NCI-H2171 treated with DMSO at 0.1 percent for 48 hours (cell line): ENCODE results near the gene TIMM44.
"Not testable (repeated sequence)": the region's sequence is repeated elsewhere in the genome, so short reads cannot be mapped to it uniquely, and the experiment has no call there.

Experiments used
- DNase-seq: peaks from one replicate; lab custom pipeline; 2025; lab: John Stamatoyannopoulos, UW

TIMM44 gene

DNA sequence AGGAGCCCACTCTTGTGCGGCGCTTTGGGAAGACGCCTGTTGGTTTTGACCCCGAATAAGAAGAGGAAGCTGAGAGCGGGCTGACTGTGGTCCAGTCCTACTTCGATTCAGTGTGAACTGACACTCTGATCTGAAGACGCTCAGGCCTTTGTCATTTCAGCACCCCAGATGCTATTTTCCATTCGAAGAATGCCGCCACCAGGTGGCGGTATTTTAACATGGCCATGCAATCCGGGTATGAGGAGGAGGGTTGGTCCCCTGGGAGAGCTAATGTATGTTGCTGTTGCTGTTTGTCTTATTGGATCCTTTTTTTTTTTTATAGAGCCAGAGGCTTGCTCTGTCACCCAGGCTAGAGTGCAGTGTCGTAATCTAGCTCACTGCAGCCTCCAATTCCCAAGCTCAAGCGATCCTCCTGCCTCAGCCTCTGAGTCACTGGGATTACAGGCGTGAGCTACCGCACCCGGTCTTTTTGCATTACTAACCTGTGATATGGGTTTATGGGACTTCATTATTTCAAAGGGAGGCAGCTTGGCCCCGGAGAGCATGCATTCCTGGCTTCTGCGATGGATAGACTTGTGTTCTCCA is 803 bp upstream of the TIMM44 start:
- DNase-seq = peak; percentile 96

- DNase-seq = no peak
Measured at GRCh38 chr19:7942981-7943443, 454 bp downstream of the TIMM44 start.

- DNase-seq = no peak
Measured at GRCh38 chr19:7941895-7942596, 1.4 kb downstream of the TIMM44 start.

- no peak for DNase-seq
Measured at GRCh38 chr19:7940841-7941240, 2.6 kb downstream of the TIMM44 start.

GRCh38 chr19:7934766-7935165 is 8.7 kb downstream of the TIMM44 start:
- DNase-seq = no peak

GRCh38 chr19:7933828-7934725 is 9.4 kb downstream of the TIMM44 start:
- DNase-seq = no peak

DNA sequence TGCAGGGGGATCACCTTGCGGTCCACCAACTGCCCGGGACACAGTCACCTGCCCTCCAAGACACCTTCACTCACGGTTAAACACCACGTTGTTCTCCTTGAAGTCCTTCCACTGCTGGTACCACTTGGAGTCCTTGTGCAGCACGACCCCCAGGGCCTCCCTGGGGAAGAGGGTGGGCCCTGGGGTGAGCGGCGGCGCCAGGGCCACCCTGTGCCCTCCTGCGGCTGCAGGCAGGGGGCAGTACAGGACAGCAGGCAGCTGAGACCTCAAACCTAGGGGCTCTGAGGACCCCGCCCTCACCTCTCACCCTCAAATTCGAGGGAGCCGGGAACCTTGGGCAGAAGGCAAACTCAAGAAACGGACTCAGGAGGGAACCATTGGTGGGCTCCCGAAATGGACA is 10.1 kb downstream of the TIMM44 start:
- no peak for DNase-seq

GRCh38 chr19:7932930-7933300 is 10.6 kb downstream of the TIMM44 start:
- DNase-seq = no peak

- DNase-seq = no peak
Measured at GRCh38 chr19:7932276-7932929, 11.1 kb downstream of the TIMM44 start.

- no peak for DNase-seq
Measured at GRCh38 chr19:7931221-7932061, 12.0 kb downstream of the TIMM44 start.

DNA sequence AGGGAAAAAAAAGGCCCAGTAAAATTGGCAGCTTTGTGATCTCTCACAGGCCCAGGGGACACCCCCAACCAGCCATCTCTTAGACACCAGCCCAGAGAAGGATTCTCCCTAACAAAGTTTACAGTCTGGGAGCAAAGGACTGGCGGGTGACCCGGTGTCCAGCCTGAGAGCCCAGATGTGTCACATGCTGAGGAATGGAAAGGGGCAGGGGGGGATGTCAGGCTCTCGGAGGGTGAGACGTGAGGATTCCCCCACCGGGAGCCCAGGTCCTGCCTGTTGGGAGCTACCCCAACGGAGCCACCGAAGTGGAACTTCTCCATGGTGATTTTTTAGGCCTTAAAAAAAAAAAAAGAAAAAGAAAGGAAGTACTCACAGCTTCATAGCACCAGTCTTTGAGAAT is 12.7 kb downstream of the TIMM44 start:
- DNase-seq = no peak

DNA sequence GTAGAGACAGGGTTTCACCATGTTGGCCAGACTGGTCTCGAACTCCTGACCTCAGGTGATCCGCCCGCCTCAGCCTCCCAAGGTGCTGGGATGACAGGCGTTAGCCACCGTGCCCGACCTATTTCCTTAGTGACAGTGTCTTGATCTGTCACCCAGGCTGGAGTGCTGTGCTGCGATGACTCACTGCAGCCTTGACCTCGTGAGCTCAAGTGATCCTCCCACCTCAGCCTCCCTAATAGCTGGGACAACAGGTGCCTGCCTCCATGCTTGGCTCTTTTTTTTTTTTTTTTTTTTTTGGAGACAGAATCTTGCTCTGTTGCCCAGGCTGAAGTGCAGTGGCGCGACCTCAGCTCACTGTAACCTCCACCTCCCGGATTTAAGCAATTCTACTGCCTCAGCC is 13.4 kb downstream of the TIMM44 start:
- not testable (repeated sequence) for DNase-seq

GRCh38 chr19:7928741-7929701 is 14.4 kb downstream of the TIMM44 start:
- peak; percentile 59 for DNase-seq

- DNase-seq = no peak
Measured at GRCh38 chr19:7928334-7928706, 15.1 kb downstream of the TIMM44 start.

DNA sequence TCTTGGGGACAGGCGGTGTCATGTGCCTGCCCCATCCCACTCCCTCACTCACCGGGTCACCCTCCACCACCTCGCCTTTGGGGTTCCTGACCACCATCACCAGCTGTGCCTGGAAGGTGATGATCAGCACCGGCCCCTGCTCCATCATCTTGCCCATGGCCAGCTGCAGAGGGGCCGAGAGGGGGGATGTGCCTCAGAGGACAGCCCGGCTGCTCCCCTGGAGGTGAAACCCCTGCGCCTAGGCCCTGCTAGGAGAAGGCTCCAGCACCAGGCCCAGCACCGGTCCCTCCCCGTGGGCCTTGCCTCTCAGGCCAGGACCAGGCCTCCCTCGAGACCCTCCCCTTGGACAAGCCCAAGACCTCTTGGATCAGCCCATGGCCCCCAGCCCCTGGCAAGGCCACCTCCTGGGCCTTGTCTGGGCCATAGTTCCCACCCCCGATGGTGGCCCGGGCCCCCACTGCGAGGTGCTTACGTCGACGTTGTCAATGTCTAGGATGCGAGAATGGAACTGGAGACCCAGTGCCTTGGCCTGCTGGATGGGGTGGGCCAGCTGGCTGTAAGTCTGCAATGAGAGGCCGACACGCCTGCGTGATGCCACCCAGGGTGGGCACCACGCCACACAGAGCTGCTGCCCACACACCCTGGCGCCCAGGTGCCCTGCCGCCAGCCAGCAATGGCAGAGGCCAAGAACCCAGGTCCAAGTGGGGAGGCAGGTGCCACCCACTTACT is 15.7 kb downstream of the TIMM44 start:
- no peak for DNase-seq

- no peak for DNase-seq
Measured at GRCh38 chr19:7926727-7927604, 16.5 kb downstream of the TIMM44 start.

DNA sequence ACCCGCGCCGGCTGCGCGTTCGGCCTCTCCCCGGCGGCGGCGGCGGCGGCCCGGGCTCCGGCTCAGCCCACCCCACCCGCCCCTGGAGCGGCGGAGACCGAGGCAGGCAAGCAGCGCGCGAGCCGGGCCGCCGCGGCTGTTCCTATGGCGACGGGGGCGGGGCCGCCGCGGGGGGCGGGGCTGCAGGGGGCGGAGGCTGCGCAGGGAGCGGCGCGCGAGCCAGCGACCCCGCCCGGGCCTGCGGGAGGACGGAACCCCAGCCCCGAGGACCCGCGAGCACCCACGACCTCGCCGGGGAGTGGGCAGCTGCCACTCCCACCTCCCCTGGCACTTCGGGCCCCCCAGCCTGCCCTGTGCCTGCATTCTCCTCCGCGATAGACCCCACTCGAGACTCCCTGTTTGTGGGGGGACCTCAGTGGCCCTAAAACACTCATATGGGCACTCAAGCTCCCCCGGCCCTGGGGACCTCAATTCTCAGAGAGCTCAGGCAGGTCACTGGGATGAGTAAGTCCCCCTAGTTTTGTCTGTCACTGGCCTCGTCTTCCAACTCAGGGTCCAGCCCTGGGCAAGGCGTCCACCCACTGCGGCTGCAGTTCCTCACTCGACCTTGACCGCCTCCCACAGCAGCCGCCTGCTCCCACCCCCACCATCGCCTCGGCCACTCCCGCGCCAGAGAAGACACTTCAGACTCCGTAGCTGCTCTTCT is 17.3 kb downstream of the TIMM44 start, which contains the start of gene CTXN1:
Gene CTXN1, minus strand, starts transcription at position 115 of the 706 bp plus-strand sequence. CDS start 597 bp downstream, outside the sequence.
- peak; percentile 40 for DNase-seq
